MCF 10A (cell line): ENCODE measurements around the gene ARHGEF37. TPM values are rescaled to one million over a fixed set of nuclear protein-coding genes. Genes with fewer than 3 reads are reported as not detected.

Source experiments
- BruUV-seq: library from RNA; stranded (reverse); fragments of 400-500 nt; replicated peaks from 2 replicates; lab custom pipeline; 2021; lab: Mats Ljungman, UMichigan
- CTCF ChIA-PET: fragments of 300-600 bp; sonication (Branson Sonifier 250); formaldehyde crosslinking; extraction: SDS; loops from one replicate; lab custom pipeline; 2021; ENCODE audit warnings: antibody characterized with exemption, inconsistent platforms; lab: Yijun Ruan, JAX
- POLR2A ChIA-PET: fragments of 300-600, 350-650 bp; sonication (Branson Sonifier 250); formaldehyde crosslinking; extraction: SDS; loops from one replicate; lab custom pipeline; 2020; ENCODE audit warnings: antibody characterized with exemption, inconsistent platforms; lab: Yijun Ruan, JAX
- DNase-seq: peaks from one replicate; pipeline ENCODE4 v3.0.0-alpha.2; 2018; ENCODE audit not compliant: unreplicated experiment
- H3K27ac Mint-ChIP-seq: one replicate; pipeline ENCODE4 v1.8.0; 2022; ENCODE audit warnings: mild to moderate bottlenecking, low read depth, mixed read lengths; ENCODE audit not compliant: unreplicated experiment
- H3K27me3 Mint-ChIP-seq: one replicate; pipeline ENCODE4 v1.8.0; 2022; ENCODE audit warnings: mixed read lengths; ENCODE audit not compliant: insufficient read depth, unreplicated experiment
- H3K36me3 Mint-ChIP-seq: one replicate; pipeline ENCODE4 v1.8.0; 2022; ENCODE audit warnings: mild to moderate bottlenecking, moderate library complexity, mixed read lengths; ENCODE audit not compliant: insufficient read depth, unreplicated experiment
- H3K4me1 Mint-ChIP-seq: one replicate; pipeline ENCODE4 v1.8.0; 2022; ENCODE audit warnings: mixed read lengths; ENCODE audit not compliant: insufficient read depth, unreplicated experiment
- H3K4me3 Mint-ChIP-seq: one replicate; pipeline ENCODE4 v1.8.0; 2022; ENCODE audit warnings: mild to moderate bottlenecking, moderate library complexity, mixed read lengths; ENCODE audit not compliant: unreplicated experiment
- H3K9me3 Mint-ChIP-seq: one replicate; pipeline ENCODE4 v1.8.0; 2022; ENCODE audit warnings: mixed read lengths; ENCODE audit not compliant: unreplicated experiment
- intact Hi-C: fragments of 100-400 bp; cut with micrococcal nuclease; formaldehyde crosslinking; loops from 2 replicates; pipeline ENCODE4 v1.14.1; 2022
- total RNA-seq: library from RNA; stranded (reverse); gene quantifications from 2 replicates; pipeline ENCODE4 v1.2.3, GENCODE V29; 2022
- TF ChIP-seq, protein P1 (sequence below): fragments of 200-600 bp; IDR thresholded peaks from one replicate; pipeline ENCODE4 v1.8.0; 2022; ENCODE audit warnings: antibody characterized with exemption, mild to moderate bottlenecking; ENCODE audit not compliant: unreplicated experiment

ARHGEF37 gene
- total RNA-seq, 1 experiment from 2014 or later, result 3.9 TPM

DNA sequence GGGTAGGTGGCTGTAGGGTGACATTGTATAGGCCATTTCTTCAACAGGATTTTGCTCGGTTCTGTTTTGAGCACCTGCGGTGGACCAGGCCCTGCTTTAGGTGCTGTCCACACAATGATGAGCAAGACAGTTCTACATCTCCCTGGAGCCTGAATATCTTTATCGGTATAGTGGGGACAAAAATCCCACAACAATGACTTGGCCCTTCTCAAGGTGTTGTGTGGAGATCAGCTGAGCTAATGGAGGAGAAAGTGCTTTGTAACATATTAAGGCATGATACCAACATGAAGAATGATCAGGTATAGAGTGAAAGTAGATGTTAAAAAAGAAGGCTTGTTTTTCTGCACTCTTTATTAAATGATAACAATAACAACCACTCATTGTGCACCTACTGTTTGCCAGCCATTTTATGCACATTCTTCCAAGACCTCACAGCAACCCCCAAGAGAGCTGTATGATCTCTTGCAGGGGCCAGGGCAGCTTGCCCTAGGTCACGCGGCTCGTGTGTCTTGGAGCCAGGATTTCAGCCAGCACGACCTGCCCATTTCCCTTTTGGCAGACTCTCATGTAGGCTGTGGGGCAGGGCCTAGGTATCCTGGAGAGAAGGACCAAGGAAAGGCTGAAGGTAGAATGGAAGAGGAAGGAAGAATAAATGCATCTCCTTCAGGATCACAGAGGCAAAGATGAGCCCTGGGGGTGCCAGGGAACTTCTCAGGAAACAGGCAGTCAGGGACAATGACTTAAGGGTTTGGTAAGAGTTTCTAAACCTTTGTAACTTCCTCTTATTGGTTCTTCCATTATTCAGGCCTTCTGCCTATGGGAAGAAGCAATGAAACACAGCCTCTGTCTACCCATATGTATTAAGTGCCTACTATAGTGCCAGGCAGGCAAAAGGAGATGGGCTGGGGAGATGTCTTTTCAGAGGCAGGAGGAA is 98.8 kb downstream of the ARHGEF37 start:
- no TSS peak for BruUV-seq

DNA sequence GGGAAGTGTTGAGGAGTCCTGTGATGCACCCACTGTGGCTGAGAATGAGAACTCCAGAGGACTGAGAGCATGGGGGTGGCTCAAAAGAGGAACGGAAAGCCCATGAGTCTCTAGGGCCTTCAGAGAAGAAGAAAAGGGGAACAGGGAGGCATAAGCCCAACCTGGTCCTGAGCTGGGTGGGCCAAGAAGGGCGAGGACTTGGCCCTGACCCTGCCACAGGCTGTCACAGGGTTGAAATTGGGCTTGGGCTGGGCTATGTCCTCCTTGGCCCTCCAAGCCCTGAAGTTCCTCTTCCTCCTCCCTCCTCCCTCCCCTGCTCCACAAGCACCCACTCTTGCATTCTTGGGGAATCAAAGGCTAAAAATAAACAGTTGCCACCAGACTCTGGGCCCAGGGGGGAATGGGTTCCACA is 99.5 kb downstream of the ARHGEF37 start:
- no peak for DNase-seq
- BruUV-seq, result no TSS peak
- peaks cover 45% of the 10 kb centered on the region for H3K27me3 Mint-ChIP-seq
- H3K9me3 Mint-ChIP-seq, result no peaks in the 10 kb centered on the region
- peaks cover 3% of the 10 kb centered on the region for H3K4me1 Mint-ChIP-seq
- POLR2A ChIA-PET, result no interaction called here
- no peak overlapping the region for H3K27ac Mint-ChIP-seq
- H3K36me3 Mint-ChIP-seq, result no peaks in the 10 kb centered on the region
- intact Hi-C loops, result no loop called here
- TF ChIP-seq, protein P1, sequence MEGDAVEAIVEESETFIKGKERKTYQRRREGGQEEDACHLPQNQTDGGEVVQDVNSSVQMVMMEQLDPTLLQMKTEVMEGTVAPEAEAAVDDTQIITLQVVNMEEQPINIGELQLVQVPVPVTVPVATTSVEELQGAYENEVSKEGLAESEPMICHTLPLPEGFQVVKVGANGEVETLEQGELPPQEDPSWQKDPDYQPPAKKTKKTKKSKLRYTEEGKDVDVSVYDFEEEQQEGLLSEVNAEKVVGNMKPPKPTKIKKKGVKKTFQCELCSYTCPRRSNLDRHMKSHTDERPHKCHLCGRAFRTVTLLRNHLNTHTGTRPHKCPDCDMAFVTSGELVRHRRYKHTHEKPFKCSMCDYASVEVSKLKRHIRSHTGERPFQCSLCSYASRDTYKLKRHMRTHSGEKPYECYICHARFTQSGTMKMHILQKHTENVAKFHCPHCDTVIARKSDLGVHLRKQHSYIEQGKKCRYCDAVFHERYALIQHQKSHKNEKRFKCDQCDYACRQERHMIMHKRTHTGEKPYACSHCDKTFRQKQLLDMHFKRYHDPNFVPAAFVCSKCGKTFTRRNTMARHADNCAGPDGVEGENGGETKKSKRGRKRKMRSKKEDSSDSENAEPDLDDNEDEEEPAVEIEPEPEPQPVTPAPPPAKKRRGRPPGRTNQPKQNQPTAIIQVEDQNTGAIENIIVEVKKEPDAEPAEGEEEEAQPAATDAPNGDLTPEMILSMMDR, result no peak
- no peak overlapping the region for H3K4me3 Mint-ChIP-seq
- CTCF ChIA-PET, result interaction anchor here (0.6 to 1.0 kb wide), 3 partner anchors 153 to 538 kb away, joined by 3 read pairs; no protein-coding TSS in a partner anchor

More for the DNA sequence above, 98.8 kb downstream of the ARHGEF37 start:
- DNase-seq, result no peak
- intact Hi-C loops, result no loop called here
- POLR2A ChIA-PET, result interaction anchor here (0.5 to 1.1 kb wide), 2 partner anchors 87 to 110 kb away, joined by 3 read pairs; no protein-coding TSS in a partner anchor
- Mint-ChIP-seq H3K4me1 (peaks cover 7% of the 10 kb centered on the region), H3K4me3 (no peak overlapping the region), H3K27ac (no peak overlapping the region), H3K27me3 (peaks cover 45% of the 10 kb centered on the region), H3K36me3 (no peaks in the 10 kb centered on the region), H3K9me3 (no peaks in the 10 kb centered on the region)
- CTCF ChIA-PET, result interaction anchor here (0.6 to 1.5 kb wide), 6 partner anchors 9 to 424 kb away, joined by 3 to 5 read pairs (median 3); no protein-coding TSS in a partner anchor
- TF ChIP-seq, protein P1, result no peak

DNA sequence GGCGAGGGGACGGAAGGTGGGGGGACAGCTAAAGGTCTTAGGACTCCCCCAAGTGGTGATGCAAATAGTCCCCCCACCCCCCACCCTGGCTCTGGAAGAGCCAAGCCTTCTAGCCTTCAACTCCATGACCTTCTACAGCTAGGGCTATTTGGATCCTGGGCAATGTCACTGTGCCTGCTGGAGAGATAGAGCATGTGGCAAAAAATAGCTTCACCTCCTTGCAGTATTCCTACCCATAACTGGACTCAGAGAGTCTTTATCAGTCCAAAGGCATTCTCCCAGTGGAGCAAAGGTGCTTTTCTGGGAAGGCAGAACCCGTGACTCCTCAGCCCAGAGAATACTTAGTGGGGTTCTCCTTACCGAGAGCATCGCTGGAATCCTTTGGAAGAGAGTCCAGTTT is 100.0 kb downstream of the ARHGEF37 start:
- POLR2A ChIA-PET, result interaction anchor here (0.8 kb wide), 1 partner anchor 14 kb away, joined by 3 read pairs; no protein-coding TSS in a partner anchor
- Mint-ChIP-seq H3K36me3 (no peaks in the 10 kb centered on the region), H3K4me3 (no peak overlapping the region), H3K27ac (no peak overlapping the region), H3K4me1 (no peaks in the 10 kb centered on the region), H3K27me3 (peaks cover 45% of the 10 kb centered on the region), H3K9me3 (no peaks in the 10 kb centered on the region)
- TF ChIP-seq, protein P1, result no peak
- BruUV-seq, result no TSS peak
- CTCF ChIA-PET, result interaction anchor here (0.6 kb wide), 1 partner anchor 539 kb away, joined by 3 read pairs; no protein-coding TSS in a partner anchor
- intact Hi-C loops, result no loop called here
- no peak for DNase-seq

DNA sequence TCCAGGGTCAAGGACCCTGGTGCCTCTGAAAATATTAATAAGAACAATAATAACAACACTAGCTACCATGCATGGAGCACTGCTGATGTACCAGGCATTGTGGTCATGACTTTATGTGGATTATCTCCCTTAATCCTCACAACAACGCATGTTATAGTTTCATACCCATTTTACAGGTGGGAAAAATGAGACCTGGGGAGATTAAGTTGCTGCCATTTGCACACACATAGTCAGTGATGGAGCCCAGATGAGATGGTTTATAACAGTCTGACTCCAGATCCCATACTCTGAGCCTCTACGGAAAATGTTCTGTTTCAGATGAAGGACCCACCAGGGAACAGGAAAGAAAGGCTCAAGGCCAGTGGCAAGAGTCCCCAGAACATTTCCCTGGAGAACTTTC is 100.6 kb downstream of the ARHGEF37 start:
- no peak overlapping the region for H3K4me3 Mint-ChIP-seq
- ChIA-PET POLR2A (interaction anchor here (0.8 kb wide), 1 partner anchor 15 kb away, joined by 3 read pairs; no protein-coding TSS in a partner anchor), CTCF (no interaction called here)
- no peaks in the 10 kb centered on the region for H3K9me3 Mint-ChIP-seq
- H3K27ac Mint-ChIP-seq, result no peak overlapping the region
- TF ChIP-seq, protein P1, result no peak
- DNase-seq, result no peak
- no peaks in the 10 kb centered on the region for H3K36me3 Mint-ChIP-seq
- no peaks in the 10 kb centered on the region for H3K4me1 Mint-ChIP-seq
- BruUV-seq, result no TSS peak
- peaks cover 51% of the 10 kb centered on the region for H3K27me3 Mint-ChIP-seq
- intact Hi-C loops, result no loop called here
